Liver (tissue), 9 donors: ENCODE measurements around the gene TCF12. TPM values are rescaled to one million over a fixed set of nuclear protein-coding genes. Genes with fewer than 3 reads are reported as not detected.

Experiments
- DNase-seq: peaks from one replicate; pipeline ENCODE4 v3.0.0-alpha.2; 2017; ENCODE audit warnings: low spot score
- H3K27ac ChIP-seq, 2 donors: one replicate each; pipeline ENCODE4 v1.7.0; 2013; ENCODE audit warnings: inconsistent platforms in 2 of 2, low read length in 2 of 2, control low read depth in 1 of 2, low read depth in 1 of 2, mild to moderate bottlenecking in 1 of 2
- H3K27me3 ChIP-seq, 4 donors: one replicate each; pipeline versions ENCODE4 v1.6.1 to v1.7.0; 2013; ENCODE audit warnings: low read length in 3 of 4, inconsistent platforms in 1 of 4, mild to moderate bottlenecking in 1 of 4, moderate library complexity in 1 of 4; ENCODE audit not compliant: control insufficient read depth in 4 of 4, insufficient read depth in 4 of 4
- H3K36me3 ChIP-seq, 4 donors: one replicate each; pipeline versions ENCODE4 v1.6.1 to v1.7.0; 2013; ENCODE audit warnings: low read length in 3 of 4, mild to moderate bottlenecking in 3 of 4, low read depth in 1 of 4, moderate library complexity in 1 of 4; ENCODE audit not compliant: control insufficient read depth in 4 of 4, insufficient read depth in 3 of 4
- H3K4me1 ChIP-seq, 4 donors: one replicate each; pipeline versions ENCODE4 v1.6.1 to v1.7.0; 2013; ENCODE audit warnings: low read length in 3 of 4, mild to moderate bottlenecking in 3 of 4, moderate library complexity in 1 of 4; ENCODE audit not compliant: control insufficient read depth in 4 of 4, insufficient read depth in 4 of 4
- H3K4me3 ChIP-seq, 3 donors: one replicate each; pipeline versions ENCODE4 v1.6.1 to v1.7.0; 2013; ENCODE audit warnings: low read length in 3 of 3, control low read depth in 1 of 3, low read depth in 1 of 3, mild to moderate bottlenecking in 1 of 3
- H3K9ac ChIP-seq, 2 donors: one replicate each; pipeline ENCODE4 v1.7.0; 2013; ENCODE audit warnings: low read length in 2 of 2, mild to moderate bottlenecking in 2 of 2, moderate library complexity in 2 of 2, control low read depth in 1 of 2, low read depth in 1 of 2
- H3K9me3 ChIP-seq, 4 donors: one replicate each; pipeline versions ENCODE4 v1.6.1 to v1.7.0; 2013; ENCODE audit warnings: low read length in 3 of 4; ENCODE audit not compliant: control insufficient read depth in 4 of 4
- ATF3 ChIP-seq: IDR thresholded peaks from 2 replicates; pipeline ENCODE4 v1.6.1; 2016; ENCODE audit warnings: antibody characterized with exemption
- CTCF ChIP-seq: fragments of 150-350 bp; IDR thresholded peaks from 2 replicates; pipeline ENCODE4 v1.5.1; 2017; ENCODE audit warnings: improper control_type of control experiment, low read depth, low read length; ENCODE audit not compliant: missing input control
- EGR1 ChIP-seq, 2 donors: IDR thresholded peaks; 2 replicates each; pipeline ENCODE4 v1.6.1; 2016 to 2018; ENCODE audit warnings: antibody characterized with exemption in 2 of 2, low read depth in 2 of 2
- FOXA1 ChIP-seq: IDR thresholded peaks from 2 replicates; pipeline ENCODE4 v1.6.1; 2016; ENCODE audit warnings: antibody characterized with exemption
- FOXA2 ChIP-seq: IDR thresholded peaks from 2 replicates; pipeline ENCODE4 v1.6.1; 2016; ENCODE audit warnings: antibody characterized with exemption
- GABPA ChIP-seq, 2 donors: IDR thresholded peaks in 1 of 2; conservative IDR thresholded peaks in 1 of 2; 2 replicates each; pipeline ENCODE4 v1.6.1; 2016; ENCODE audit warnings: antibody characterized with exemption in 2 of 2, mild to moderate bottlenecking in 1 of 2, moderate library complexity in 1 of 2
- HNF4A ChIP-seq, 2 donors: conservative IDR thresholded peaks; 2 replicates each; pipeline ENCODE4 v1.6.1; 2016; ENCODE audit warnings: antibody characterized with exemption in 2 of 2, mild to moderate bottlenecking in 2 of 2
- HNF4G ChIP-seq: IDR thresholded peaks from 2 replicates; pipeline ENCODE4 v1.6.1; 2016; ENCODE audit warnings: antibody characterized with exemption
- JUND ChIP-seq, 2 donors: IDR thresholded peaks; 2 replicates each; pipeline ENCODE4 v1.6.1; 2016; ENCODE audit warnings: antibody characterized with exemption in 2 of 2
- MAX ChIP-seq: IDR thresholded peaks from 2 replicates; pipeline ENCODE4 v1.6.1; 2016; ENCODE audit warnings: antibody characterized with exemption
- NR2F2 ChIP-seq: IDR thresholded peaks from 2 replicates; pipeline ENCODE4 v1.6.1; 2016; ENCODE audit warnings: antibody characterized with exemption
- RAD21 ChIP-seq, 2 donors: IDR thresholded peaks; 2 replicates each; pipeline ENCODE4 v1.6.1; 2016; ENCODE audit warnings: antibody characterized with exemption in 2 of 2, mild to moderate bottlenecking in 2 of 2
- REST ChIP-seq: IDR thresholded peaks from 2 replicates; pipeline ENCODE4 v1.6.1; 2016; ENCODE audit warnings: antibody characterized with exemption, mild to moderate bottlenecking
- RXRA ChIP-seq, 2 donors: IDR thresholded peaks; 2 replicates each; pipeline ENCODE4 v1.6.1; 2017 to 2018; ENCODE audit warnings: antibody characterized with exemption in 2 of 2, mild to moderate bottlenecking in 1 of 2
- SP1 ChIP-seq: IDR thresholded peaks from 2 replicates; pipeline ENCODE4 v1.6.1; 2018; ENCODE audit warnings: antibody characterized with exemption, mild to moderate bottlenecking
- TAF1 ChIP-seq: conservative IDR thresholded peaks from 2 replicates; pipeline ENCODE4 v1.6.1; 2016; ENCODE audit warnings: antibody characterized with exemption, mild to moderate bottlenecking
- YY1 ChIP-seq: IDR thresholded peaks from 2 replicates; pipeline ENCODE4 v1.6.1; 2016; ENCODE audit warnings: antibody characterized with exemption, mild to moderate bottlenecking
- ZBTB33 ChIP-seq: IDR thresholded peaks from 2 replicates; pipeline ENCODE4 v1.6.1; 2016; ENCODE audit warnings: antibody characterized with exemption
- WGBS: extraction: QIAGEN DNeasy Blood & Tissue Kit; methylation state at CpG from one replicate; pipeline ENCODE4 v1.1.7; 2013; 5-methylcytosine and 5-hydroxymethylcytosine counted together
- polyA plus RNA-seq, 2 donors: library from polyadenylated mRNA; stranded (reverse) in 1 of 2; unstranded in 1 of 2; fragments of 200-250 nt in 1 of 2; fragments of >200 nt in 1 of 2; fragmentation: Nextera tagmentation in 1 of 2; extraction: Ambion mirVana in 1 of 2; gene quantifications; one replicate each; pipeline versions ENCODE4 v1.2.1 to v1.2.3, GENCODE V29; 2013 to 2015
- total RNA-seq, 2 donors: library from RNA; depleted of rRNA; stranded (reverse); fragments of >200 nt; gene quantifications; one replicate each; pipeline ENCODE4 v1.2.3, GENCODE V29; 2014
- donor health status: healthy.
- donor health status: healthy.
- donor health status: healthy.
- donor health status: healthy.
- donor health status: healthy.

TCF12 gene
- total and polyA plus RNA-seq, 4 donors, result 8.7 to 38.3 (median 22.3) TPM

GRCh38 chr15:57223345-57223744 is 304.9 kb downstream of the TCF12 start:
- Histone ChIP-seq H3K4me1 (peaks cover 0 to 2% (median 0%) of the 10 kb centered on the region in 4 donors), H3K9ac (no peak overlapping the region), H3K9me3 (no peaks in the 10 kb centered on the region), H3K27ac (no peak overlapping the region), H3K4me3 (no peak overlapping the region), H3K27me3 (no peaks in the 10 kb centered on the region), H3K36me3 (no peaks in the 10 kb centered on the region)
- no peak for DNase-seq
- WGBS, result 85% methylated on average over 2 of the region's 2 CpGs
- no peak for TF ChIP-seq RAD21 (IDR thresholded peaks at IDR 0.05)
- TF ChIP-seq GABPA (IDR thresholded peaks at IDR 0.05 in 1 of 2, conservative IDR thresholded peaks at IDR 0.05 in 1 of 2), result no peak
- no peak for TF ChIP-seq HNF4G
- TF ChIP-seq FOXA1, result no peak
- TF ChIP-seq ZBTB33, result no peak
- no peak for TF ChIP-seq EGR1 (IDR thresholded peaks at IDR 0.05; ENCODE audit: low read depth in 2 of 2)
- TF ChIP-seq CTCF, result no peak
- TF ChIP-seq FOXA2, result no peak
- TF ChIP-seq YY1, result no peak
- TF ChIP-seq JUND (IDR thresholded peaks at IDR 0.05), result no peak
- TF ChIP-seq ATF3, result no peak
- no peak for TF ChIP-seq TAF1
- no peak for TF ChIP-seq HNF4A (conservative IDR thresholded peaks at IDR 0.05)
- TF ChIP-seq MAX, result no peak
- TF ChIP-seq RXRA (IDR thresholded peaks at IDR 0.05), result no peak
- no peak for TF ChIP-seq SP1

GRCh38 chr15:57223887-57224286 is 305.4 kb downstream of the TCF12 start:
- Histone ChIP-seq H3K4me3 (no peak overlapping the region), H3K4me1 (peaks cover 0 to 2% (median 0%) of the 10 kb centered on the region in 4 donors)

More at GRCh38 chr15:57223887-57224286, 305.4 kb downstream of the TCF12 start:
- TF ChIP-seq TAF1, result no peak
- no peak for TF ChIP-seq REST
- TF ChIP-seq CTCF, result no peak
- no peak for TF ChIP-seq RAD21 (IDR thresholded peaks at IDR 0.05)
- TF ChIP-seq YY1, result no peak
- no peak for TF ChIP-seq EGR1 (IDR thresholded peaks at IDR 0.05; ENCODE audit: low read depth in 2 of 2)
- no peak for TF ChIP-seq NR2F2
- TF ChIP-seq JUND (IDR thresholded peaks at IDR 0.05), result no peak
- TF ChIP-seq HNF4G, result no peak
- no peak for TF ChIP-seq HNF4A (conservative IDR thresholded peaks at IDR 0.05)
- TF ChIP-seq RXRA (IDR thresholded peaks at IDR 0.05), result no peak
- no peak for TF ChIP-seq ATF3
- Histone ChIP-seq H3K27ac (no peak overlapping the region), H3K9ac (no peak overlapping the region), H3K9me3 (no peaks in the 10 kb centered on the region), H3K27me3 (no peaks in the 10 kb centered on the region), H3K36me3 (no peaks in the 10 kb centered on the region)
- DNase-seq, result no peak
- WGBS, result 85% methylated on average over 2 of the region's 2 CpGs
